ENCODE data around the gene DGKI.

- TF ChIP-seq CTCF (conservative IDR thresholded peaks at IDR 0.05; ENCODE audit: low read length) (no peak), EZH2phosphoT487 (IDR thresholded peaks at IDR 0.05; ENCODE audit: borderline replicate concordance, low read depth, low read length) (no peak)
Measured at GRCh38 chr7:137671920-137672319, 174.9 kb downstream of the DGKI start.
